GM18867 (cell line): ENCODE data around the gene LRRTM1.

ENCODE experiments used
- ATAC-seq: cut with Tn5 transposase; IDR thresholded peaks from one replicate; pipeline ENCODE4 v1.9.1; 2021; ENCODE audit warnings: mild to moderate bottlenecking, moderate library complexity; ENCODE audit not compliant: unreplicated experiment

Gene LRRTM1

DNA sequence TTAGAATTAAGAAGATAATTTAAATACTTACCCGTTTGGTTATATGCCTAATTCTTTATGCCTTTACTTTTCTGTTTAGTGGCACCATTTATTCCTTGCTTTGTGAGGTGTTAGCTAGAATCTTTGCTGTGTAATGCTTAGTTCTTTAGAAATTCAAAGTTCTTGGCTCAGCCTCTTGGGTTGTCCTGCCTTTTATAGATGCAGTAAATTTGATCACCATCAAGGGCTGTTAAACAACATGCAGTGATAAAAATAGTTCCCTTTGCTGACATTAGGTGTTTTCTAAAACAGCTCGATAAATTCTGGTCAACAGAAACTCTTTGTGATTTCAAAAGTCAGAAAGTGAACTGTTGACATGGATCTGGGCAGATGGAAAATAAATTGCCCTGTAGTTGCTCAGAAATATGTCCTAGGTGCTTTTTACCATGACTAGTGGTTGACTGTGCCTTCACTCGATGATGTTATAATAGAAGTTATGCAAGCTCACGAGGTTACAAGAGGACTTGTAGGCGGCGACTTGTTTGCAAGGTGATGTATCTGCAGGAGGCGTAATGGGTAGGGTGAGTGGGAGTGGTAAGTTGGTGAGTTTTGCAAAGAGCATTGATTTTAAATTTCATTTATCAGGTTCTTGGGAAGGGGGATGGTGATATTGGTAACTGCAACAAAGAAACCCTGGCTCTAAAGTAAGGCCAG, 52.1 kb downstream of the LRRTM1 start:
- ATAC-seq, result no peak
